Activated T-helper 9 cell treated with anti-CD3 and anti-CD28 coated beads, Interleukin-2, amount 50 U/mL, for 16 hours (primary cell): ENCODE results near the gene CLTC.
"Not testable (repeated sequence)": the region's sequence is repeated elsewhere in the genome, so short reads cannot be mapped to it uniquely, and the experiment has no call there.

Experiments used
- DNase-seq: peaks from one replicate; pipeline ENCODE4 v3.0.0-alpha.2; 2020; ENCODE audit warnings: low read depth

Gene CLTC

GRCh38 chr17:59634632-59635541 is 15.2 kb downstream of the CLTC start:
- DNase-seq, result no peak

- no peak for DNase-seq
Measured at GRCh38 chr17:59637611-59638310, 18.1 kb downstream of the CLTC start.

GRCh38 chr17:59638553-59638952 is 18.9 kb downstream of the CLTC start:
- DNase-seq, result no peak

GRCh38 chr17:59641799-59642484 is 22.2 kb downstream of the CLTC start:
- DNase-seq, result no peak

GRCh38 chr17:59642565-59642964 is 22.9 kb downstream of the CLTC start:
- no peak for DNase-seq

GRCh38 chr17:59643159-59644140 is 23.8 kb downstream of the CLTC start:
- DNase-seq, result no peak

GRCh38 chr17:59647288-59647687 is 27.6 kb downstream of the CLTC start:
- no peak for DNase-seq

- DNase-seq, result no peak
Measured at GRCh38 chr17:59649886-59650285, 30.2 kb downstream of the CLTC start.

- no peak for DNase-seq
Measured at GRCh38 chr17:59650642-59651041, 30.9 kb downstream of the CLTC start.

GRCh38 chr17:59651346-59651745 is 31.7 kb downstream of the CLTC start:
- no peak for DNase-seq

GRCh38 chr17:59652119-59652518 is 32.4 kb downstream of the CLTC start:
- DNase-seq, result no peak

- not testable (repeated sequence) for DNase-seq
Measured at GRCh38 chr17:59656624-59657023, 36.9 kb downstream of the CLTC start.

GRCh38 chr17:59666235-59666634 is 46.5 kb downstream of the CLTC start:
- no peak for DNase-seq

GRCh38 chr17:59668816-59669215 is 49.1 kb downstream of the CLTC start:
- DNase-seq, result no peak

GRCh38 chr17:59669411-59669810 is 49.7 kb downstream of the CLTC start:
- DNase-seq, result no peak

GRCh38 chr17:59669944-59670343 is 50.2 kb downstream of the CLTC start:
- no peak for DNase-seq

GRCh38 chr17:59671386-59671785 is 51.7 kb downstream of the CLTC start:
- DNase-seq, result no peak

GRCh38 chr17:59675231-59675630 is 55.5 kb downstream of the CLTC start:
- no peak for DNase-seq

GRCh38 chr17:59676716-59677115 is 57.0 kb downstream of the CLTC start:
- DNase-seq, result no peak

- DNase-seq, result no peak
Measured at GRCh38 chr17:59678918-59679317, 59.2 kb downstream of the CLTC start.

- DNase-seq, result no peak
Measured at GRCh38 chr17:59680314-59680713, 60.6 kb downstream of the CLTC start.

- DNase-seq, result no peak
Measured at GRCh38 chr17:59683283-59683682, 63.6 kb downstream of the CLTC start.
